ENCODE results near the gene ZNF398.

The ZNF398 gene

DNA sequence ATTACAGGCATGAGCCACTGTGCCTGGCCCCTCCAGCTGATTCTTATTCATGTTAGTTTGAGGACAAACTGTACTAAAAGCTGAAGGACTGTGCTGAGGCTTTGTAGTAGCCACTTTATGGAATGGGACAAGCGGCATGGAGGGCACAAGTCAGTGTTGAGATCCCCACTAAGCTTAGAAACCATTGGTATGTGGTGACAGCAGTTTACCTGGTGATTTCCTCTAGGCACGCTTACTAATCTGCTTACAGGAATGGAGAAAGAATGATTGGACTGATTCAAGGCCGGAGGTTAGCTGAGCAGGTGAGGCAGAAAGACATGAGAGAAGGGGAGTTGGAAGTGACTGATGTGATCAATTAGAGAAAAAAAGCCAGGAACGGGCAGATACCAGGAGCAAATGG lies 3.7 kb downstream of the ZNF398 start:
- DNase-seq (ENCODE audit: low spot score), result no peak

DNA sequence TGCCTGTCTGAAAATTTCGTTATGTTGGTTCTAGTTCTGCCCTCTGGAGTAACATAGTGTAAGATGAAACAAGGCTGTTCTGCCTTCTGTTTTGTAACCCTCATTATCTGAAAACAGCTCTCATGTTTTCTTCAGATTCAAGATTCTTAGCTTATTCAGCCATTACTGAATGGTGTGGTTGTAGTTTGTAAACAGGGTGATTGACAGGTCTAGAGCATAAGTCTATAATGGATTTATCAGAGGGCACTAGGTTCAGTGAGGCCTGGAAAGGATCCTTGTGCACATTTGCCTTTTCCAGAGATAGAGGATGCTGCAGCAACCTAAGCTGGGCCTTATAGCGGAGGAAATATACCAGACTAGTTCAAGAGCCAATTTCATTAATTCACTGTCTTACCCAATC lies 6.1 kb downstream of the ZNF398 start:
- no peak for DNase-seq (ENCODE audit: low spot score)

GRCh38 chr7:149154056-149154455 lies 6.8 kb downstream of the ZNF398 start:
- DNase-seq (ENCODE audit: low spot score), result no peak

- no peak for DNase-seq (ENCODE audit: low spot score)
Measured at GRCh38 chr7:149156898-149157297, 9.6 kb downstream of the ZNF398 start.

- DNase-seq (ENCODE audit: low spot score), result no peak
Measured at GRCh38 chr7:149161241-149161848, 14.1 kb downstream of the ZNF398 start.

DNA sequence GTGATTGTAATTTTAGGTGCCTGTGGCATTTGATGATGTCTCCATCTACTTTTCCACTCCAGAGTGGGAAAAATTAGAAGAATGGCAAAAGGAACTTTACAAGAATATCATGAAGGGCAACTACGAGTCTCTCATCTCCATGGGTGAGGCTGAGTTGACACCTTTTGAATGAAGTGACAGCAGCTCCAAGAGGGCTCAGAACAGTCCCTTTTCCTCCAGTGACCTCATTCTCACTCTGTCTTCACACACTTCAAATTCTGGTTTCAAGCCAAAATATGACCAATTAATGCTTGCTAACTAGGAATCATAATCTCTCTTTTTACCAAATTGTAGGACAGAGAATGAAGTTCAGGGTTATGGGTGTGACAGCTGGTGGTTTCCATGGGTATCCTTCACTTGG lies 18.9 kb downstream of the ZNF398 start:
- no peak for DNase-seq (ENCODE audit: low spot score)

- DNase-seq (ENCODE audit: low spot score), result no peak
Measured at GRCh38 chr7:149166630-149167352, 19.5 kb downstream of the ZNF398 start.

DNA sequence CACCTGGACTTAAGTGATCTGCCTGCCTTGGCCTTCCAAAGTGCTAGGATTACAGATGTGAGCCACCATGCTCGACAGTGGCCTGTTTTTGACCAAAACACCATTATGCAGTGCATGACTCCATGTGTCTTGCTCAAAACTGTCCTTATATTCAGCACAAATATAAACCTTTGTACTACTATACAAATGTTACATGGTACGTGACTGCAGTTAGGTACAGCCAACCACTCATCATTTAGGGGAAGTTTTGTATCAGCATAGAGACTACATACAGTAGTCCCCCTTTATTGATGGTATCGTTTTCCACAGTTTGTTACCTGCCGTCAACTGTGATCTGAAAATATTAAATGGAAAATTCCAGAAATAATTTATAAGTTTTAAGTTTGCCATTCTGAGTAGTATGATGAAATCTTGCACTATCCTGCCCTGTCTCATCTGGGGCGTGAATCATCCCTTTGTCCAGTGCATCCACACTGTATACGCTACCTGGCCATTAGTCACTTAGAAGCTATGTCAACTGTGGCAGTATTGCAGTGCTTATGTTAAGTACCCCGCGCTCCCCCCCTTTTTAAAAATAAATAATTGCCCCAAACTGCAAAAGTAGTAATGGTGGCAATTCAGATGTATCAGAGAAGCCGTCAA lies 24.8 kb downstream of the ZNF398 start:
- DNase-seq (ENCODE audit: low spot score), result no peak

GRCh38 chr7:149172534-149172920 lies 25.3 kb downstream of the ZNF398 start:
- no peak for DNase-seq (ENCODE audit: low spot score)

- DNase-seq (ENCODE audit: low spot score), result no peak
Measured at GRCh38 chr7:149175150-149175549, 27.9 kb downstream of the ZNF398 start.

DNA sequence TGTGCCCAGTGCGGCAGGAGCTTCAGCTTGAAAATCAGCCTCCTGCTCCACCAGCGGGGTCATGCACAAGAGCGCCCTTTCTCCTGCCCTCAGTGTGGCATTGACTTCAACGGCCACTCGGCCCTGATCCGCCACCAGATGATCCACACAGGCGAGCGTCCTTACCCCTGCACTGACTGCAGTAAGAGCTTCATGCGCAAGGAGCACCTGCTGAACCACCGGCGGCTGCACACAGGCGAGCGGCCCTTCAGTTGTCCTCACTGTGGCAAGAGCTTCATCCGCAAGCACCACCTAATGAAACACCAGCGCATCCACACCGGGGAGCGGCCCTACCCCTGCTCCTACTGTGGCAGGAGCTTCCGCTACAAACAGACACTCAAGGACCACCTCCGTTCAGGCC lies 32.0 kb downstream of the ZNF398 start:
- no peak for DNase-seq (ENCODE audit: low spot score)

DNA sequence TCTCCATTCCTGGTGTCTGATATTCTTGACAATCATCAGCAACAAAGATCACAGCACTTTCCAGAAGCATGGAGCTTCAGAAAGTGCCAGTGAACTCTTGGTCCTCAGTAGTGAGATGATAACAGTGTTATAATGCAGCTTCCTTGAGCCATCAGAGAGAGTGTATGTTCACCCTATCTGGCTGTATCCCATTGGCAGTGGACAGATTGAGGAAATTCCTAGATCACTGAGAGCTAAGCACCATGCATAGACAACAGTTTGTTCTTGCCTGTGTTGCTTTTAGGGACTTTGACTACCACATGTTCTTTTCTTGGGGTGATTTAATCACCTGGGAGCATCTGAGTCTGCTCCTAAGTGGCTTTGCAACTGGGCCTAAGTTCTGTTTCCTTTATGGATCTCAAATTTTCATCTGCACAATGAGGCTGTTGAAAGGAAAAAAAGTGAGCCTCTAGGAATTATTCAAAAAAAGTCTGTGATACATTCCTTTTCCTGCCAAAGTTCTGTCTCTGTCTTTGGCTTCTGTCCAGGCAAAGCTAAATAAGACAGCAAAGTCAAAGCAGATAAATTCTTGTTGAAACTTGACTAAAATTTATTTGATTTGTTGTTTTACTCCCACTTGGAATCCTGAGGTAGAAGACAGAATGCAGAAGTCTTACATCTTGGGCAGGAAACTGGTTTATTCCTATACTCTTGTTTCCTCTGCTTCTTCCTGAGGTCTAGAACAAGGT lies 33.6 kb downstream of the ZNF398 start:
- DNase-seq (ENCODE audit: low spot score), result no peak

GRCh38 chr7:149181450-149181790 lies 34.2 kb downstream of the ZNF398 start:
- DNase-seq (ENCODE audit: low spot score), result no peak

DNA sequence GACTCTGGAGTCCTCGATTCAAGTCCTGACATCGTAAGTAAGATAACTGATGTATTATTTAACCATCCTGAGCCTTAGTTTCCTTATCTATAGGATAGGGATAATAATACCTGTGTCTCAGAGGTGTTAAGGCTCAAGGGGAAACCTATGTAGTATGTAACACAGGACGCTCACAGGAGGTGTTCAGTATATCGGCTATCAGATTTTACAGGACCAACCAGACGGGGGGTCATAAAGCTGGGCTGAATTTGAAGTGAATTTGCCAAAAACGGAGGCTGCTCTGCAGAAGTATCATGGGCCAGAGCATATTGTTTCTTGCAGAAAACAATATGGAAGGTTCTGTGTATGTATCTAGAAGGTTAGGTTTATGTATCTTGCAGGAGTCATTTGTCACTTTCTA lies 37.0 kb downstream of the ZNF398 start:
- no peak for DNase-seq (ENCODE audit: low spot score)

DNA sequence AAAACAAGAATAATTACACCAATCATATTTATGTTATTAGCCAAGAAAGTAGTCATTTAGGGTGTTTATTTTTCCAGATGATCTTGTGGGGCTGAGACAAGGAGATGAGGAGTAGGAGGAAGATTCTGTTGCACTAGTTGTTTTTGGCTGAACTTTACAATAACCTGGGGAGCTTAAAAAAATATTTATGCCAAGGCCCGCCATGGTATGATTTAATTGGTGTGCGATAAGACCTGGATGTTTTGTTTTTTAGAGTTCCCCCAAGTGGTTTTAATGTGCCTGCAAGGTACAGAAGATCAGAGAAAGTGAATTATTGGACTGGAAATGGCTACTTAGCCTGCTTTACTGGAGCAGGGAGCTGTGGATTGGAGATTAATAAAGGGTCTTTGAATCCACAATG lies 41.0 kb downstream of the ZNF398 start:
- DNase-seq (ENCODE audit: low spot score), result no peak

DNA sequence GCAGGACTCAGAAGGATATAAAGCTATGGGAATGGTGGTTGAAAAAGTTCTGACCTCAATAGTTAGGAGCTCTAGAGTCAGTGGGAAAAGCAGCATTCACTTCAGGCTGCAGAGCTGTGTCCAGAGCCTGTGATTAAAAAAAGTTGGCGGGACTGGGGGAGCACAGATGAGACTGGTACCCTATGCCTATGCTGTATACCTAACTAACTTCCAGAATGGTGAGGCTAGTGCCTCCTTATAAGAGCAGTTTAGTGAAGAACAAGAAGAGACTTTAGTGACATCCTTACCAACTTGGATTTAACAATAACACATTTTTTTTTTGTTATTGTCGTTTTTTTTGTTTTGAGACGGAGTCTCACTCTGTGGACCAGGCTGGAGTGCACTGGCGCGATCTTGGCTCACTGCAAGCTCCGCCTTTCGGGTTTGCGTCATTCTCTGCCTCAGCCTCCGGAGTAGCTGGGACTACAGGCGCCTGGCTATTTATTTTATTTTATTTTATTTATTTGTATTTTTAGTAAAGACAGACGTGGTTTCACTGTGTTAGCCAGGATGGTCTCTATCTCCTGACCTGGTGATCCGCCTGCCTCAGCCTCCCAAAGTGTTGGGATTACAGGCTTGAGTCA lies 41.5 kb downstream of the ZNF398 start:
- DNase-seq (ENCODE audit: low spot score), result no peak

- DNase-seq (ENCODE audit: low spot score), result no peak
Measured at GRCh38 chr7:149191851-149192250, 44.6 kb downstream of the ZNF398 start.

DNA sequence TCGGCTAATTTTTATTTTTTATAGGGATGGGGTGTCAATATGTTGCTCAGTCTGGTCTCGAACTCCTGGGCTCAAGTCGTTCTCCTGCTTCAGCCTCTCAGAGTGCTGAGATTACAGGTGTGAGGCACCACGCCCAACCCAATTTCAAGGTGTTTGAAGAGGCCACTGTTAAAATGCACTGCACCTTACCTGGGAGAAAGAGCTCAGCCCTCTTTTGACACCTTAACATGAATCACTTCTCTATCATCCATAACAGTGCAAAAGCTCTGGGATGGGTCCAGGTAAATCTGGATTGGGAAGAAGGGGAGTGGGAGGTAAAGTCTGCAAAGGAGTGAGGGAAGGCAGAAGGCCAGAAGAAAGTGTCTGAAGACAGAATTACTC lies 47.5 kb downstream of the ZNF398 start:
- DNase-seq (ENCODE audit: low spot score), result no peak

GRCh38 chr7:149195180-149196150 lies 48.2 kb downstream of the ZNF398 start, which contains the start of gene ZNF282:
TSS of gene ZNF282 (plus strand) at chr7:149195546. CDS start at chr7:149195590, 44 bp downstream.
- DNase-seq (ENCODE audit: low spot score), result peak; percentile 97

DNA sequence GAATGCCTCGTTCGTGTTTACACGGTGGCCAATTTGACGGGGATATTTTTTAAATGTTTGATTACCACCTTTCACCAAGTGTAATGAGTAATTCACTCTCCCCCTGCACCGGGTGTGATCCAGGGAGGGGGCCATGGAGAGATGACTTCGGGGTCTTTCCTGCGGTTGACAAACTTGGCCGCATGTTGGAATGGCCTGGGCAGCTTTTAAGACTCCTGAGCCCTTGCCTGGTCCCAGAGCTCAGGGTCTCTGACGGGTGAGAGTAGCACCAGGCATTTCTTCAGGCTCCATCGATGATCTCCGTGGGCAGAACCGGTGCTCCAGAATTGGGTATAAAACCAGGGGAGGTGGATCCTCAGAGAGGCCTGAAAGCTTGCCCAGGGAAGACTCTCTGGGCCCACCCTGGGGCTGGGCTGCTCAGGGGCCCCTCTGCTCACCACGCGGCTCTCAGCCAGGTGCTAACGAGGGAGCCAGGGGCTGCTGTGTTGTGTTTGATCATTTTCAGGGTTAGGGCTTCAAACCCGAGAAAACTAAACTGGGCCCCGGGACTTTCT lies 49.0 kb downstream of the ZNF398 start:
- DNase-seq (ENCODE audit: low spot score), result no peak

GRCh38 chr7:149196705-149197171 lies 49.5 kb downstream of the ZNF398 start:
- DNase-seq (ENCODE audit: low spot score), result peak; percentile 43
